Ishikawa (cell line): ENCODE results near the gene COL13A1.

ENCODE experiments used
- CREB1 ChIP-seq: IDR thresholded peaks from 2 replicates; pipeline ENCODE4 v1.6.1; 2012; ENCODE audit warnings: low read depth
- NFIC ChIP-seq: IDR thresholded peaks from 2 replicates; pipeline ENCODE4 v1.6.1; 2012
- RAD21 ChIP-seq: IDR thresholded peaks from 2 replicates; pipeline ENCODE4 v1.6.1; 2012; ENCODE audit warnings: low read depth
- TAF1 ChIP-seq: IDR thresholded peaks from 2 replicates; pipeline ENCODE4 v1.6.1; 2012; ENCODE audit warnings: low read depth, mild to moderate bottlenecking
- YY1 ChIP-seq: IDR thresholded peaks from 2 replicates; pipeline ENCODE4 v1.6.1; 2012; ENCODE audit warnings: low read depth
- TF ChIP-seq, protein P1 (sequence below): IDR thresholded peaks from 2 replicates; pipeline ENCODE4 v1.6.1; 2012; ENCODE audit warnings: low read depth, mild to moderate bottlenecking
- TF ChIP-seq, protein P2 (sequence below): IDR thresholded peaks from 2 replicates; pipeline ENCODE4 v1.6.1; 2012
- TF ChIP-seq, protein P3 (sequence below): IDR thresholded peaks from 2 replicates; pipeline ENCODE4 v1.6.1; 2012

DNA sequence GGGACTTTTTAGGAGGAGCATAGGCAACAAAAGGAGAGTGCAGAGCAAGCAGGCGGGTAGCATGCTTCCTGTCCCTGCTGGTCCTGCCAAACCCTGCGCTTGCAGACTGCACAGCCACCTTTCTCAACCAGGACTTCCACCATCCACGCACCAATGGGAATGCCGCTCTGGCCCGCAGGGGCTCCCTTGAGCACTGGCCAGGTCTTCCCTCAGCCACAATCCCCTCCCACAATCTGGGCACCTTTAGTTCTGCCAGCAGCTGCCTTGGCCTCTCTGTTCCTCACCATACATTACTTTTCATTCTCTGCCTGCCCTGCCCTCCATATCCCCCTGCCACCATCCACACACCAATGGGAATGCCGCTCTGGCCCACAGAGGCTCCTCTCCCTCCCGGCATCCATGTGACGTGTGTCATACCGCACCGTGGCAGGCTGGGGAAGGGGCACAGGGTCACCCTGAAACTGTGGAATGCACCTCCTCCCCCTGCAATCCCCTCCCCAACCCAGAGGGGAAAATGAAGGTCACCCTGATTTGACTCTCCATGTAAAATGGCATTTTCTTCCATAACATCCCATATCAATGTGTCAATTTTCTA is 153.6 kb downstream of the COL13A1 start:
- TF ChIP-seq, protein P1, sequence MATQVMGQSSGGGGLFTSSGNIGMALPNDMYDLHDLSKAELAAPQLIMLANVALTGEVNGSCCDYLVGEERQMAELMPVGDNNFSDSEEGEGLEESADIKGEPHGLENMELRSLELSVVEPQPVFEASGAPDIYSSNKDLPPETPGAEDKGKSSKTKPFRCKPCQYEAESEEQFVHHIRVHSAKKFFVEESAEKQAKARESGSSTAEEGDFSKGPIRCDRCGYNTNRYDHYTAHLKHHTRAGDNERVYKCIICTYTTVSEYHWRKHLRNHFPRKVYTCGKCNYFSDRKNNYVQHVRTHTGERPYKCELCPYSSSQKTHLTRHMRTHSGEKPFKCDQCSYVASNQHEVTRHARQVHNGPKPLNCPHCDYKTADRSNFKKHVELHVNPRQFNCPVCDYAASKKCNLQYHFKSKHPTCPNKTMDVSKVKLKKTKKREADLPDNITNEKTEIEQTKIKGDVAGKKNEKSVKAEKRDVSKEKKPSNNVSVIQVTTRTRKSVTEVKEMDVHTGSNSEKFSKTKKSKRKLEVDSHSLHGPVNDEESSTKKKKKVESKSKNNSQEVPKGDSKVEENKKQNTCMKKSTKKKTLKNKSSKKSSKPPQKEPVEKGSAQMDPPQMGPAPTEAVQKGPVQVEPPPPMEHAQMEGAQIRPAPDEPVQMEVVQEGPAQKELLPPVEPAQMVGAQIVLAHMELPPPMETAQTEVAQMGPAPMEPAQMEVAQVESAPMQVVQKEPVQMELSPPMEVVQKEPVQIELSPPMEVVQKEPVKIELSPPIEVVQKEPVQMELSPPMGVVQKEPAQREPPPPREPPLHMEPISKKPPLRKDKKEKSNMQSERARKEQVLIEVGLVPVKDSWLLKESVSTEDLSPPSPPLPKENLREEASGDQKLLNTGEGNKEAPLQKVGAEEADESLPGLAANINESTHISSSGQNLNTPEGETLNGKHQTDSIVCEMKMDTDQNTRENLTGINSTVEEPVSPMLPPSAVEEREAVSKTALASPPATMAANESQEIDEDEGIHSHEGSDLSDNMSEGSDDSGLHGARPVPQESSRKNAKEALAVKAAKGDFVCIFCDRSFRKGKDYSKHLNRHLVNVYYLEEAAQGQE = no peak
- TF ChIP-seq RAD21 = no peak
- no peak for TF ChIP-seq YY1
- TF ChIP-seq, protein P2, sequence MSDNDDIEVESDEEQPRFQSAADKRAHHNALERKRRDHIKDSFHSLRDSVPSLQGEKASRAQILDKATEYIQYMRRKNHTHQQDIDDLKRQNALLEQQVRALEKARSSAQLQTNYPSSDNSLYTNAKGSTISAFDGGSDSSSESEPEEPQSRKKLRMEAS = no peak
- no peak for TF ChIP-seq TAF1
- TF ChIP-seq, protein P3, sequence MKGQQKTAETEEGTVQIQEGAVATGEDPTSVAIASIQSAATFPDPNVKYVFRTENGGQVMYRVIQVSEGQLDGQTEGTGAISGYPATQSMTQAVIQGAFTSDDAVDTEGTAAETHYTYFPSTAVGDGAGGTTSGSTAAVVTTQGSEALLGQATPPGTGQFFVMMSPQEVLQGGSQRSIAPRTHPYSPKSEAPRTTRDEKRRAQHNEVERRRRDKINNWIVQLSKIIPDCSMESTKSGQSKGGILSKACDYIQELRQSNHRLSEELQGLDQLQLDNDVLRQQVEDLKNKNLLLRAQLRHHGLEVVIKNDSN = no peak
- no peak for TF ChIP-seq CREB1
- no peak for TF ChIP-seq NFIC
